SK-N-SH (cell line): Measurements from ENCODE around the gene U2SURP. TPM values are rescaled to one million over a fixed set of nuclear protein-coding genes. Genes with fewer than 3 reads are reported as not detected.

ENCODE experiments used
- CTCF ChIA-PET: fragments of 300-600, 350-600 bp; formaldehyde crosslinking; extraction: SDS; loops from one replicate; lab custom pipeline; 2021; lab: Yijun Ruan, JAX
- POLR2A ChIA-PET: fragments of 350-600 bp; sonication (Branson Sonifier 250); formaldehyde crosslinking; extraction: SDS; loops from one replicate; lab custom pipeline; 2020; ENCODE audit warnings: antibody characterized with exemption, inconsistent platforms; lab: Yijun Ruan, JAX
- DNase-seq: peaks from one replicate; pipeline ENCODE4 v3.0.0; 2012
- H2AFZ ChIP-seq: fragments of 200-600 bp; sonication (generic); 2 replicates; pipeline ENCODE4 v1.8.1; 2016; ENCODE audit warnings: antibody characterized with exemption, mild to moderate bottlenecking, low read depth
- H3F3A ChIP-seq: fragments of 200-600 bp; sonication (generic); replicated peaks from 2 replicates; pipeline ENCODE3; 2016; ENCODE audit warnings: antibody characterized with exemption, mild to moderate bottlenecking; ENCODE audit not compliant: insufficient read depth
- H3K27ac ChIP-seq, 2 experiments: fragments of 200-500 bp in 1 of 2; fragments of 200-600 bp in 1 of 2; sonication (Bioruptor generic) in 1 of 2; sonication (generic), shearing (Covaris generic) in 1 of 2; 2 replicates each; pipeline versions ENCODE4 v1.5.1 to v1.6.1; 2014 to 2016; ENCODE audit warnings: low read depth in 2 of 2, inconsistent platforms in 1 of 2, low read length in 1 of 2, mild to moderate bottlenecking in 1 of 2, mixed read lengths in 1 of 2
- H3K27me3 ChIP-seq: fragments of 200-600 bp; sonication (generic), shearing (Covaris generic); 2 replicates; pipeline ENCODE4 v1.6.1; 2016; ENCODE audit warnings: mixed run types; ENCODE audit not compliant: insufficient read depth
- H3K36me3 ChIP-seq, 2 experiments: fragments of 200-500 bp in 1 of 2; fragments of 200-600 bp in 1 of 2; sonication (Bioruptor generic) in 1 of 2; sonication (generic) in 1 of 2; replicated peaks in 1 of 2; 2 replicates each; pipeline versions ENCODE3 to v1.5.1; 2014 to 2016; ENCODE audit warnings: low read length in 1 of 2, mild to moderate bottlenecking in 1 of 2; ENCODE audit not compliant: insufficient read depth in 2 of 2, control insufficient read depth in 1 of 2
- H3K4me1 ChIP-seq, 2 experiments: fragments of 200-500 bp in 1 of 2; fragments of 200-600 bp in 1 of 2; sonication (Bioruptor generic) in 1 of 2; sonication (generic), shearing (Covaris generic) in 1 of 2; 2 replicates each; pipeline versions ENCODE4 v1.5.1 to v1.6.1; 2014 to 2016; ENCODE audit warnings: low read depth in 1 of 2, low read length in 1 of 2, mixed run types in 1 of 2; ENCODE audit not compliant: insufficient read depth in 2 of 2, control insufficient read depth in 1 of 2
- H3K4me2 ChIP-seq: fragments of 200-600 bp; sonication (generic), shearing (Covaris generic); 2 replicates; pipeline ENCODE4 v1.6.1; 2017; ENCODE audit warnings: mixed run types
- H3K4me3 ChIP-seq, 2 experiments: fragments of 200-500 bp in 1 of 2; fragments of 200-600 bp in 1 of 2; sonication (Bioruptor generic) in 1 of 2; sonication (generic), shearing (Covaris generic) in 1 of 2; 2 replicates each; pipeline versions ENCODE4 v1.5.1 to v1.8.1; 2014 to 2016; ENCODE audit warnings: low read depth in 2 of 2, inconsistent platforms in 1 of 2, low read length in 1 of 2, mild to moderate bottlenecking in 1 of 2, mixed read lengths in 1 of 2, moderate library complexity in 1 of 2
- H3K79me2 ChIP-seq: fragments of 200-600 bp; sonication (generic); 2 replicates; pipeline ENCODE4 v1.8.1; 2017; ENCODE audit warnings: mild to moderate bottlenecking; ENCODE audit not compliant: insufficient read depth
- H3K9ac ChIP-seq: fragments of 200-600 bp; sonication (generic); 2 replicates; pipeline ENCODE4 v1.6.1; 2017; ENCODE audit warnings: mixed run types
- H3K9me2 ChIP-seq: fragments of 200-600 bp; sonication (generic); 2 replicates; pipeline ENCODE4 v1.6.1; 2017; ENCODE audit warnings: mixed run types
- H3K9me3 ChIP-seq: fragments of 200-600 bp; sonication (generic); 2 replicates; pipeline ENCODE4 v1.6.1; 2017; ENCODE audit warnings: mixed run types, mild to moderate bottlenecking, moderate library complexity
- H4K20me1 ChIP-seq: fragments of 200-600 bp; sonication (generic); 2 replicates; pipeline ENCODE4 v1.6.1; 2017; ENCODE audit warnings: mild to moderate bottlenecking, mixed run types; ENCODE audit not compliant: insufficient read depth
- CHD2 ChIP-seq: fragments of 150-350 bp; IDR thresholded peaks from 2 replicates; pipeline ENCODE4 v1.6.1; 2018; ENCODE audit warnings: low read length; ENCODE audit not compliant: partially characterized antibody
- ELF1 ChIP-seq: IDR thresholded peaks from 2 replicates; pipeline ENCODE4 v1.4.0; 2012
- EP300 ChIP-seq, 2 experiments: IDR thresholded peaks; 2 replicates each; pipeline versions ENCODE4 v1.4.0 to v1.6.1; 2012; ENCODE audit warnings: borderline replicate concordance in 1 of 2, low read depth in 1 of 2, low read length in 1 of 2
- EZH2phosphoT487 ChIP-seq: fragments of 200-600 bp; sonication (generic); IDR thresholded peaks from 2 replicates; pipeline ENCODE4 v1.6.1; 2017; ENCODE audit warnings: low read depth, mixed run types, mild to moderate bottlenecking, antibody characterized with exemption, moderate library complexity, borderline replicate concordance
- FOSL2 ChIP-seq: IDR thresholded peaks from 2 replicates; pipeline ENCODE4 v1.4.0; 2012; ENCODE audit warnings: low read depth, mild to moderate bottlenecking, moderate library complexity, borderline replicate concordance
- GATA2 ChIP-seq: sonication (generic); formaldehyde crosslinking; IDR thresholded peaks from 2 replicates; pipeline ENCODE4 v1.5.0; 2020; ENCODE audit warnings: mild to moderate bottlenecking, missing genetic modification reagents
- MAX ChIP-seq: IDR thresholded peaks from 2 replicates; pipeline ENCODE4 v1.4.0; 2012; ENCODE audit warnings: low read depth
- MXI1 ChIP-seq: IDR thresholded peaks from 2 replicates; pipeline ENCODE4 v1.6.1; 2012; ENCODE audit warnings: mild to moderate bottlenecking, low read depth, low read length, improper control_type of control experiment
- PBX3 ChIP-seq: IDR thresholded peaks from 2 replicates; pipeline ENCODE4; 2012
- POLR2AphosphoS5 ChIP-seq: IDR thresholded peaks from 2 replicates; pipeline ENCODE4 v1.6.1; 2012; ENCODE audit warnings: low read depth, low read length
- RAD21 ChIP-seq: IDR thresholded peaks from 2 replicates; pipeline ENCODE4 v1.6.1; 2012; ENCODE audit warnings: mild to moderate bottlenecking, low read length
- RFX5 ChIP-seq: IDR thresholded peaks from 2 replicates; pipeline ENCODE4 v1.6.1; 2012; ENCODE audit warnings: mild to moderate bottlenecking, improper control_type of control experiment, low read length
- RXRA ChIP-seq: IDR thresholded peaks from 2 replicates; pipeline ENCODE4 v1.4.0; 2012; ENCODE audit warnings: low read depth, mild to moderate bottlenecking, borderline replicate concordance
- SMC3 ChIP-seq: IDR thresholded peaks from 2 replicates; pipeline ENCODE4 v1.6.1; 2012; ENCODE audit warnings: low read depth, low read length, improper control_type of control experiment
- TAF1 ChIP-seq: IDR thresholded peaks from 2 replicates; pipeline ENCODE4 v1.6.1; 2012; ENCODE audit warnings: low read depth, mild to moderate bottlenecking, low read length, moderate library complexity, borderline replicate concordance
- YY1 ChIP-seq: IDR thresholded peaks from 2 replicates; pipeline ENCODE4 v1.4.0; 2012; ENCODE audit warnings: low read depth, mild to moderate bottlenecking
- WGBS: methylation state at CpG from one replicate; pipeline ENCODE4 v1.1.6; 2017; ENCODE audit warnings: low lambda C conversion rate; 5-methylcytosine and 5-hydroxymethylcytosine counted together
- polyA plus RNA-seq, 3 experiments: library from polyadenylated mRNA; depleted of rRNA; stranded (reverse); fragments of >200 nt; gene quantifications; 2 replicates each; pipeline ENCODE4 v1.2.3, GENCODE V29; 2012
- TF ChIP-seq, protein P1 (sequence below): fragments of 150-350 bp; IDR thresholded peaks from 2 replicates; pipeline ENCODE4 v1.6.1; 2017; ENCODE audit warnings: antibody characterized with exemption, low read length, low read depth, borderline replicate concordance
- TF ChIP-seq, protein P2 (sequence below): IDR thresholded peaks from 2 replicates; pipeline ENCODE4 v1.6.1; 2012; ENCODE audit warnings: mild to moderate bottlenecking, low read depth, low read length, moderate library complexity

U2SURP gene
- polyA plus RNA-seq, 1 of the 3 experiments (the other 2 are of a cell fraction): 10.9 TPM

DNA sequence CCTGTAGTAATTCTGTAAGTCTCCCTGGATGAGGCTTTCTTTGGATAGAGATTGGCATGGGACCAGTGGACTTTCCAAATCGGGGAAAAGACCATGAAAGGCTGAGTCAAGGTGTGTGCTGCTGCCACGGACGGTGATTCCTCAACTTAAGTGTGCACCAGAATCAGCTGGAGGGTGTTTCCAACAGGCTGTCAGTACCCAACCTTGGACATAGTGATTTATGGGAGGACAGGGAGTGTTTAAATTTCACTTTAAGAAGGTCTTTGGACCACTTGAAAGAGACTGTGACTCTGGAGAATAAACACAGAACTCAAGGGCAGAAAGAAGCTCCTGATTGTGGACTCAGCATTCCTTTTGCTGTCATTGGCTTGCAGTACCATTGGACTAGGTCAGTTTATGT is 97.8 kb downstream of the U2SURP start:
- CTCF ChIA-PET: no interaction called here
- Histone ChIP-seq H3K27me3 (peaks cover 6% of the 10 kb centered on the region; the same call in 1 of the 2 replicates), H3K9me3 (no peaks in the 10 kb centered on the region), H3K9ac (no peak overlapping the region), H3K79me2 (no peaks in the 10 kb centered on the region), H3K4me1 (no peaks in the 10 kb centered on the region), H3K4me3 (no peak overlapping the region)
- no peak for DNase-seq
- POLR2A ChIA-PET: no interaction called here
- no peak for TF ChIP-seq POLR2AphosphoS5
- TF ChIP-seq RFX5: no peak
- no peak for TF ChIP-seq YY1
- TF ChIP-seq ELF1: no peak
- no peak for TF ChIP-seq GATA2 (CRISPR knock-in tag)
- TF ChIP-seq CHD2: no peak
- no peak for TF ChIP-seq RAD21
- TF ChIP-seq SMC3: no peak
- TF ChIP-seq RXRA: no peak
- no peak for TF ChIP-seq EZH2phosphoT487
- TF ChIP-seq TAF1: no peak
- TF ChIP-seq, protein P1, sequence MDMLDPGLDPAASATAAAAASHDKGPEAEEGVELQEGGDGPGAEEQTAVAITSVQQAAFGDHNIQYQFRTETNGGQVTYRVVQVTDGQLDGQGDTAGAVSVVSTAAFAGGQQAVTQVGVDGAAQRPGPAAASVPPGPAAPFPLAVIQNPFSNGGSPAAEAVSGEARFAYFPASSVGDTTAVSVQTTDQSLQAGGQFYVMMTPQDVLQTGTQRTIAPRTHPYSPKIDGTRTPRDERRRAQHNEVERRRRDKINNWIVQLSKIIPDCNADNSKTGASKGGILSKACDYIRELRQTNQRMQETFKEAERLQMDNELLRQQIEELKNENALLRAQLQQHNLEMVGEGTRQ: no peak
- TF ChIP-seq, protein P2, sequence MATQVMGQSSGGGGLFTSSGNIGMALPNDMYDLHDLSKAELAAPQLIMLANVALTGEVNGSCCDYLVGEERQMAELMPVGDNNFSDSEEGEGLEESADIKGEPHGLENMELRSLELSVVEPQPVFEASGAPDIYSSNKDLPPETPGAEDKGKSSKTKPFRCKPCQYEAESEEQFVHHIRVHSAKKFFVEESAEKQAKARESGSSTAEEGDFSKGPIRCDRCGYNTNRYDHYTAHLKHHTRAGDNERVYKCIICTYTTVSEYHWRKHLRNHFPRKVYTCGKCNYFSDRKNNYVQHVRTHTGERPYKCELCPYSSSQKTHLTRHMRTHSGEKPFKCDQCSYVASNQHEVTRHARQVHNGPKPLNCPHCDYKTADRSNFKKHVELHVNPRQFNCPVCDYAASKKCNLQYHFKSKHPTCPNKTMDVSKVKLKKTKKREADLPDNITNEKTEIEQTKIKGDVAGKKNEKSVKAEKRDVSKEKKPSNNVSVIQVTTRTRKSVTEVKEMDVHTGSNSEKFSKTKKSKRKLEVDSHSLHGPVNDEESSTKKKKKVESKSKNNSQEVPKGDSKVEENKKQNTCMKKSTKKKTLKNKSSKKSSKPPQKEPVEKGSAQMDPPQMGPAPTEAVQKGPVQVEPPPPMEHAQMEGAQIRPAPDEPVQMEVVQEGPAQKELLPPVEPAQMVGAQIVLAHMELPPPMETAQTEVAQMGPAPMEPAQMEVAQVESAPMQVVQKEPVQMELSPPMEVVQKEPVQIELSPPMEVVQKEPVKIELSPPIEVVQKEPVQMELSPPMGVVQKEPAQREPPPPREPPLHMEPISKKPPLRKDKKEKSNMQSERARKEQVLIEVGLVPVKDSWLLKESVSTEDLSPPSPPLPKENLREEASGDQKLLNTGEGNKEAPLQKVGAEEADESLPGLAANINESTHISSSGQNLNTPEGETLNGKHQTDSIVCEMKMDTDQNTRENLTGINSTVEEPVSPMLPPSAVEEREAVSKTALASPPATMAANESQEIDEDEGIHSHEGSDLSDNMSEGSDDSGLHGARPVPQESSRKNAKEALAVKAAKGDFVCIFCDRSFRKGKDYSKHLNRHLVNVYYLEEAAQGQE: no peak
- TF ChIP-seq EP300 (IDR thresholded peaks at IDR 0.05; ENCODE audit: borderline replicate concordance in 1 of 2, low read depth in 1 of 2, low read length in 1 of 2): no peak
- no peak for TF ChIP-seq PBX3
- no peak for TF ChIP-seq MXI1
- TF ChIP-seq MAX: no peak
- no peak for TF ChIP-seq FOSL2
- TF ChIP-seq, all 33 proteins: peak for 0
- H3K9me2 ChIP-seq: no peaks in the 10 kb centered on the region
- no peaks in the 10 kb centered on the region for H3F3A ChIP-seq
- no peak overlapping the region for H2AFZ ChIP-seq
- no peak overlapping the region for H3K4me2 ChIP-seq
- WGBS: 12% methylated on average over 3 of the region's 3 CpGs
- H4K20me1 ChIP-seq: no peaks in the 10 kb centered on the region
- H3K27ac ChIP-seq: no peak overlapping the region
- no peaks in the 10 kb centered on the region for H3K36me3 ChIP-seq
